ENCODE data around the gene ACTL8.

GRCh38 chr1:17849216-17849615, 94.1 kb downstream of the ACTL8 start:
- TF ChIP-seq CTCF (IDR thresholded peaks at IDR 0.05; ENCODE audit: insufficient read depth, low read length) = no peak
- TF ChIP-seq, protein P1, sequence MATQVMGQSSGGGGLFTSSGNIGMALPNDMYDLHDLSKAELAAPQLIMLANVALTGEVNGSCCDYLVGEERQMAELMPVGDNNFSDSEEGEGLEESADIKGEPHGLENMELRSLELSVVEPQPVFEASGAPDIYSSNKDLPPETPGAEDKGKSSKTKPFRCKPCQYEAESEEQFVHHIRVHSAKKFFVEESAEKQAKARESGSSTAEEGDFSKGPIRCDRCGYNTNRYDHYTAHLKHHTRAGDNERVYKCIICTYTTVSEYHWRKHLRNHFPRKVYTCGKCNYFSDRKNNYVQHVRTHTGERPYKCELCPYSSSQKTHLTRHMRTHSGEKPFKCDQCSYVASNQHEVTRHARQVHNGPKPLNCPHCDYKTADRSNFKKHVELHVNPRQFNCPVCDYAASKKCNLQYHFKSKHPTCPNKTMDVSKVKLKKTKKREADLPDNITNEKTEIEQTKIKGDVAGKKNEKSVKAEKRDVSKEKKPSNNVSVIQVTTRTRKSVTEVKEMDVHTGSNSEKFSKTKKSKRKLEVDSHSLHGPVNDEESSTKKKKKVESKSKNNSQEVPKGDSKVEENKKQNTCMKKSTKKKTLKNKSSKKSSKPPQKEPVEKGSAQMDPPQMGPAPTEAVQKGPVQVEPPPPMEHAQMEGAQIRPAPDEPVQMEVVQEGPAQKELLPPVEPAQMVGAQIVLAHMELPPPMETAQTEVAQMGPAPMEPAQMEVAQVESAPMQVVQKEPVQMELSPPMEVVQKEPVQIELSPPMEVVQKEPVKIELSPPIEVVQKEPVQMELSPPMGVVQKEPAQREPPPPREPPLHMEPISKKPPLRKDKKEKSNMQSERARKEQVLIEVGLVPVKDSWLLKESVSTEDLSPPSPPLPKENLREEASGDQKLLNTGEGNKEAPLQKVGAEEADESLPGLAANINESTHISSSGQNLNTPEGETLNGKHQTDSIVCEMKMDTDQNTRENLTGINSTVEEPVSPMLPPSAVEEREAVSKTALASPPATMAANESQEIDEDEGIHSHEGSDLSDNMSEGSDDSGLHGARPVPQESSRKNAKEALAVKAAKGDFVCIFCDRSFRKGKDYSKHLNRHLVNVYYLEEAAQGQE (IDR thresholded peaks at IDR 0.05; ENCODE audit: insufficient replicate concordance, low read depth) = no peak
